ENCODE results near the gene AMBP.
"Not testable (repeated sequence)": the region's sequence is repeated elsewhere in the genome, so short reads cannot be mapped to it uniquely, and the experiment has no call there.

The AMBP gene

GRCh38 chr9:114050646-114051045, 27.5 kb downstream of the AMBP start:
- no peak for DNase-seq (ENCODE audit: low read depth)

- no peak for DNase-seq (ENCODE audit: low read depth)
These were observed 27.9 kb downstream of the AMBP start for GRCh38 chr9:114050226-114050568.

GRCh38 chr9:114049441-114050225, 28.5 kb downstream of the AMBP start:
- no peak for DNase-seq (ENCODE audit: low read depth)

- DNase-seq (ENCODE audit: low read depth): no peak
These were observed 29.3 kb downstream of the AMBP start for GRCh38 chr9:114048533-114049415.

GRCh38 chr9:114047717-114048116, 30.4 kb downstream of the AMBP start:
- DNase-seq (ENCODE audit: low read depth): peak; percentile 31

- peak; percentile 52 for DNase-seq (ENCODE audit: low read depth)
These were observed 31.2 kb downstream of the AMBP start for GRCh38 chr9:114046875-114047274.

- DNase-seq (ENCODE audit: low read depth): no peak
These were observed 31.8 kb downstream of the AMBP start for GRCh38 chr9:114046237-114046755.

- not testable (repeated sequence) for DNase-seq (ENCODE audit: low read depth)
These were observed 34.4 kb downstream of the AMBP start for GRCh38 chr9:114043660-114044059.

- DNase-seq (ENCODE audit: low read depth): no peak
These were observed 38.6 kb downstream of the AMBP start for GRCh38 chr9:114039484-114039883.

GRCh38 chr9:114038724-114039313, 39.3 kb downstream of the AMBP start:
- no peak for DNase-seq (ENCODE audit: low read depth)

GRCh38 chr9:114037961-114038723, 40.0 kb downstream of the AMBP start:
- no peak for DNase-seq (ENCODE audit: low read depth)

GRCh38 chr9:114037249-114037648, 40.9 kb downstream of the AMBP start:
- no peak for DNase-seq (ENCODE audit: low read depth)

- DNase-seq (ENCODE audit: low read depth): no peak
These were observed 42.0 kb downstream of the AMBP start for GRCh38 chr9:114035845-114036801.

- DNase-seq (ENCODE audit: low read depth): no peak
These were observed 42.8 kb downstream of the AMBP start for GRCh38 chr9:114035221-114035844.

GRCh38 chr9:114034661-114035062, 43.4 kb downstream of the AMBP start:
- DNase-seq (ENCODE audit: low read depth): no peak

GRCh38 chr9:114034196-114034595, 43.9 kb downstream of the AMBP start:
- no peak for DNase-seq (ENCODE audit: low read depth)

- peak; percentile 26 for DNase-seq (ENCODE audit: low read depth)
These were observed 44.5 kb downstream of the AMBP start for GRCh38 chr9:114033397-114034103.

GRCh38 chr9:114031948-114032840, 45.9 kb downstream of the AMBP start:
- no peak for DNase-seq (ENCODE audit: low read depth)
